Measurements from ENCODE around the gene KLHDC8A. TPM values are rescaled to one million over a fixed set of nuclear protein-coding genes. Genes with fewer than 3 reads are reported as not detected.

The KLHDC8A gene
- total and polyA plus RNA-seq, 9 of the 15 experiments (the other 6 are each of a cell fraction or from before 2014, with no cell fraction given) = 0.01 to 0.54 (median 0.04) TPM; not detected in 6

DNA sequence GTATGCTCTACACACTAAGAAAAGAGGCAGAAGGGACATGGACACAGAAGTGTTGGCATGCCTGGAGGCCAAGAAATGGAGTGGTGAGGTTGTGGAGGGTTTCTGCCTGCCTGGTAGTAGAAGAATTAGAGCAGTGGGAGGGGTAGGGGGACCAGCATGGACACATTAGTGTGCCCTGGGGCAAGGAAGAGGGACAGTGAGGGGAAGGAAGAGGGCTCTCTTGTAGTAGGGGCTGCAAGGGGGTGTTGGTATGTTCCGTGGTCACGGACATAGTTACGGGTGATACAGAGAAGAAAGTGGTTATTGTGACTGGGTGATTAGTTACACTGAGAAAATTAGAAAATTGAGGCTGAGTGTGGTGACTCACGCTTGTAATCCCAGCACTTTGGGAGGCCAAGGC is 41.9 kb upstream of the KLHDC8A start:
- BruUV-seq (replicated peaks) = no TSS peak
- intact Hi-C loops (cut with micrococcal nuclease) = no loop called here
- FAIRE-seq (no peak), DNase-seq (ENCODE audit: extremely low read depth in 1 of 4, low spot score in 3 of 4) (no peak), ATAC-seq (no peak)
- in situ Hi-C loops (cut with MboI) = loop anchor here (5.0 kb wide), 1 partner anchor 89 kb away; no protein-coding TSS in a partner anchor
- no peaks in the 10 kb centered on the region for H4K20me1 ChIP-seq (replicated peaks; ENCODE audit: control insufficient read depth, insufficient read depth, low read length)
- H3K9ac ChIP-seq (ENCODE audit: insufficient read depth in 1 of 2, low read depth in 2 of 2, low read length in 2 of 2) = no peak overlapping the region
- H3K4me3 ChIP-seq = no peak overlapping the region
- POLR2A ChIA-PET = no interaction called here
- H3K4me2 ChIP-seq (ENCODE audit: insufficient read depth, low read length) = no peak overlapping the region
- H3K27me3 ChIP-seq (ENCODE audit: control insufficient read depth in 2 of 2, insufficient read depth in 2 of 2, low read length in 2 of 2) = no peaks in the 10 kb centered on the region; a peak in 1 of 5 replicates
- H3K27ac ChIP-seq (ENCODE audit: extremely low read depth, low read depth, low read length) = no peak overlapping the region
- no peak overlapping the region for H2AFZ ChIP-seq (ENCODE audit: low read depth, low read length)
- H3K9me3 ChIP-seq (replicated peaks; ENCODE audit: control insufficient read depth, insufficient read depth, low read depth, low read length) = no peaks in the 10 kb centered on the region
- CTCF ChIA-PET (ENCODE audit: low intra/inter-chr PET ratio) = interaction anchor here (2.6 to 3.2 kb wide), 2 partner anchors 90 to 126 kb away, joined by 11 to 21 read pairs; no protein-coding TSS in a partner anchor
- no peaks in the 10 kb centered on the region for H3K9me1 ChIP-seq (ENCODE audit: control insufficient read depth, insufficient read depth, low read length)
- no peaks in the 10 kb centered on the region for H3K4me1 ChIP-seq (replicated peaks in 1 of 2; ENCODE audit: control insufficient read depth in 2 of 2, insufficient read depth in 2 of 2, low read length in 2 of 2)
- no peaks in the 10 kb centered on the region for H3K79me2 ChIP-seq (ENCODE audit: control insufficient read depth, insufficient read depth, low read length)
- no peaks in the 10 kb centered on the region for H3K36me3 ChIP-seq (ENCODE audit: control insufficient read depth, insufficient read depth, low read length)
- WGBS (ENCODE audit: insufficient coverage, low coverage, missing lambda C conversion rate) = 5% methylated on average over 4 of the region's 4 CpGs
- TF ChIP-seq CEBPG (CRISPR knock-in tag; IDR thresholded peaks at IDR 0.05) (peak; percentile 8; the same call in 1 of the 2 replicates), CEBPG (tag; conservative IDR thresholded peaks at IDR 0.05 in 1 of 2, IDR thresholded peaks at IDR 0.05 in 1 of 2) (no peak), NCOR1 (IDR thresholded peaks at IDR 0.05) (no peak)

- Histone ChIP-seq H3K4me2 (ENCODE audit: insufficient read depth, low read length) (no peak overlapping the region), H3K36me3 (ENCODE audit: control insufficient read depth, insufficient read depth, low read length) (no peaks in the 10 kb centered on the region), H3K27me3 (ENCODE audit: control insufficient read depth in 2 of 2, insufficient read depth in 2 of 2, low read length in 2 of 2) (no peaks in the 10 kb centered on the region; a peak in 1 of 5 replicates), H3K79me2 (ENCODE audit: control insufficient read depth, insufficient read depth, low read length) (no peaks in the 10 kb centered on the region), H3K9me3 (replicated peaks; ENCODE audit: control insufficient read depth, insufficient read depth, low read depth, low read length) (no peaks in the 10 kb centered on the region), H2AFZ (ENCODE audit: low read depth, low read length) (no peak overlapping the region), H4K20me1 (replicated peaks; ENCODE audit: control insufficient read depth, insufficient read depth, low read length) (no peaks in the 10 kb centered on the region), H3K9ac (ENCODE audit: insufficient read depth in 1 of 2, low read depth in 2 of 2, low read length in 2 of 2) (no peak overlapping the region), H3K27ac (ENCODE audit: extremely low read depth, low read depth, low read length) (no peak overlapping the region), H3K4me3 (no peak overlapping the region), H3K9me1 (ENCODE audit: control insufficient read depth, insufficient read depth, low read length) (no peaks in the 10 kb centered on the region), H3K4me1 (replicated peaks in 1 of 2; ENCODE audit: control insufficient read depth in 2 of 2, insufficient read depth in 2 of 2, low read length in 2 of 2) (no peaks in the 10 kb centered on the region)
- intact Hi-C loops (cut with micrococcal nuclease) = loop anchor here (1.0 to 2.0 kb wide), 3 partner anchors 34 to 127 kb away; no protein-coding TSS in a partner anchor
- ChIA-PET POLR2A (interaction anchor here (0.6 to 1.5 kb wide), 8 partner anchors 9 to 124 kb away, joined by 3 to 6 read pairs (median 3); no protein-coding TSS in a partner anchor), CTCF (ENCODE audit: low intra/inter-chr PET ratio) (interaction anchor here (0.6 to 3.2 kb wide), 9 partner anchors 32 to 261 kb away, joined by 3 to 36 read pairs (median 4); no protein-coding TSS in a partner anchor)
- DNase-seq (ENCODE audit: extremely low read depth in 1 of 4, low spot score in 3 of 4) (peak; percentile 68 to 76 (median 70)), FAIRE-seq (peak; percentile 83), ATAC-seq (peak; percentile 86)
- in situ Hi-C loops (cut with MboI) = loop anchor here (5.0 kb wide), 1 partner anchor 90 kb away; no protein-coding TSS in a partner anchor
- BruUV-seq (replicated peaks) = no TSS peak
- WGBS (ENCODE audit: insufficient coverage, low coverage, missing lambda C conversion rate) = 3% methylated on average over 6 of the region's 6 CpGs
- no peak for TF ChIP-seq MEIS2 (IDR thresholded peaks at IDR 0.05; ENCODE audit: partially characterized antibody)
- TF ChIP-seq, protein P1, sequence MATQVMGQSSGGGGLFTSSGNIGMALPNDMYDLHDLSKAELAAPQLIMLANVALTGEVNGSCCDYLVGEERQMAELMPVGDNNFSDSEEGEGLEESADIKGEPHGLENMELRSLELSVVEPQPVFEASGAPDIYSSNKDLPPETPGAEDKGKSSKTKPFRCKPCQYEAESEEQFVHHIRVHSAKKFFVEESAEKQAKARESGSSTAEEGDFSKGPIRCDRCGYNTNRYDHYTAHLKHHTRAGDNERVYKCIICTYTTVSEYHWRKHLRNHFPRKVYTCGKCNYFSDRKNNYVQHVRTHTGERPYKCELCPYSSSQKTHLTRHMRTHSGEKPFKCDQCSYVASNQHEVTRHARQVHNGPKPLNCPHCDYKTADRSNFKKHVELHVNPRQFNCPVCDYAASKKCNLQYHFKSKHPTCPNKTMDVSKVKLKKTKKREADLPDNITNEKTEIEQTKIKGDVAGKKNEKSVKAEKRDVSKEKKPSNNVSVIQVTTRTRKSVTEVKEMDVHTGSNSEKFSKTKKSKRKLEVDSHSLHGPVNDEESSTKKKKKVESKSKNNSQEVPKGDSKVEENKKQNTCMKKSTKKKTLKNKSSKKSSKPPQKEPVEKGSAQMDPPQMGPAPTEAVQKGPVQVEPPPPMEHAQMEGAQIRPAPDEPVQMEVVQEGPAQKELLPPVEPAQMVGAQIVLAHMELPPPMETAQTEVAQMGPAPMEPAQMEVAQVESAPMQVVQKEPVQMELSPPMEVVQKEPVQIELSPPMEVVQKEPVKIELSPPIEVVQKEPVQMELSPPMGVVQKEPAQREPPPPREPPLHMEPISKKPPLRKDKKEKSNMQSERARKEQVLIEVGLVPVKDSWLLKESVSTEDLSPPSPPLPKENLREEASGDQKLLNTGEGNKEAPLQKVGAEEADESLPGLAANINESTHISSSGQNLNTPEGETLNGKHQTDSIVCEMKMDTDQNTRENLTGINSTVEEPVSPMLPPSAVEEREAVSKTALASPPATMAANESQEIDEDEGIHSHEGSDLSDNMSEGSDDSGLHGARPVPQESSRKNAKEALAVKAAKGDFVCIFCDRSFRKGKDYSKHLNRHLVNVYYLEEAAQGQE (IDR thresholded peaks at IDR 0.05; ENCODE audit: borderline replicate concordance) = peak; percentile 93
- TF ChIP-seq, protein P1 (CRISPR knock-in tag; IDR thresholded peaks at IDR 0.05; ENCODE audit: low read depth) = no peak
- TF ChIP-seq ZNF232 (CRISPR knock-in tag; IDR thresholded peaks at IDR 0.05) = no peak
These were observed 40.4 kb upstream of the KLHDC8A start for GRCh38 chr1:205396967-205397616.
